HG03521 (cell line): ENCODE results near the gene TTYH1.
"Not testable (repeated sequence)": the region's sequence is repeated elsewhere in the genome, so short reads cannot be mapped to it uniquely, and the experiment has no call there.

Experiments used
- ATAC-seq: cut with Tn5 transposase; IDR thresholded peaks from one replicate; pipeline ENCODE4 v1.9.1; 2021; ENCODE audit warnings: mild to moderate bottlenecking, moderate library complexity; ENCODE audit not compliant: unreplicated experiment

TTYH1 gene

GRCh38 chr19:54436628-54437252 lies 21.5 kb downstream of the TTYH1 start:
- no peak for ATAC-seq

- ATAC-seq = no peak
Observed at GRCh38 chr19:54439174-54439851, 24.0 kb downstream of the TTYH1 start.

- ATAC-seq = no peak
Observed at GRCh38 chr19:54440641-54441040, 25.4 kb downstream of the TTYH1 start.

DNA sequence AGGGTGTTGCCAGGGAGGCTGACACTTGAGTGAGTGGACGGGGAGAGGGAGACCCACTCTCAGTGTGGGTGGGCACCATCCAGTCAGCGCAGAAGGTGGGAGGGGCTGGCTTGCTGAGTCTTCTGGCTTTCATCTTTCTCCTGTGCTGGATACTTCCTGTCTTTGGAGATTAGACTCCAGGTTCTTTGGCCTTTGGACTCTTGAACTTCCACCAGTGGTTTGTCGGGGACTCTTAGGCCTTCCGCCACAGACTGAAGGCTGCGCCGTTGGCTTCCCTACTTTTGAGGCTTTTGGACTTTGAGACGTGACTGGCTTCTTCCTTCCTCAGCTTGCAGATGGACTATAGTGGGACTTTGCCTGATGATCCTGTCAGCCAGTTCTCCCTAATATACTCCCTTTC lies 29.5 kb downstream of the TTYH1 start:
- no peak for ATAC-seq

DNA sequence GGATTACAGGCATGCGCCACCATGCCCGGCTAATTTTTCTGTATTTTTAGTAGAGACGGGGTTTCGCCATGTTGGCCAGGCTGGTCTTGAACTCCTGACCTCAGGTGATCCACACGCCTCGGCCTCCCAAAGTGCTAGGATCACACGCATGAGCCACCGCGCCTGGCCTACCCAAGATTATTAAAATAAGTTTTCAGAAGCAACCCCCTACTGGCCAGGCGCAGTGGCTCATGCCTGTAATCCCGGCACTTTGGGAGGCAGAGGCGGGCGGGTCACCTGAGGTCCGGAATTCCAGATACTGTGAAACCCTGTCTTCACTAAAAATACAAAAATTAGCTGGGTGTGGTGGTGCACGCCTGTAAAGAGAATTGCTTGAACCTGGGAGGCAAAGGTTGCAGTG lies 31.1 kb downstream of the TTYH1 start:
- not testable (repeated sequence) for ATAC-seq

GRCh38 chr19:54448040-54448773 lies 32.9 kb downstream of the TTYH1 start:
- no peak for ATAC-seq

DNA sequence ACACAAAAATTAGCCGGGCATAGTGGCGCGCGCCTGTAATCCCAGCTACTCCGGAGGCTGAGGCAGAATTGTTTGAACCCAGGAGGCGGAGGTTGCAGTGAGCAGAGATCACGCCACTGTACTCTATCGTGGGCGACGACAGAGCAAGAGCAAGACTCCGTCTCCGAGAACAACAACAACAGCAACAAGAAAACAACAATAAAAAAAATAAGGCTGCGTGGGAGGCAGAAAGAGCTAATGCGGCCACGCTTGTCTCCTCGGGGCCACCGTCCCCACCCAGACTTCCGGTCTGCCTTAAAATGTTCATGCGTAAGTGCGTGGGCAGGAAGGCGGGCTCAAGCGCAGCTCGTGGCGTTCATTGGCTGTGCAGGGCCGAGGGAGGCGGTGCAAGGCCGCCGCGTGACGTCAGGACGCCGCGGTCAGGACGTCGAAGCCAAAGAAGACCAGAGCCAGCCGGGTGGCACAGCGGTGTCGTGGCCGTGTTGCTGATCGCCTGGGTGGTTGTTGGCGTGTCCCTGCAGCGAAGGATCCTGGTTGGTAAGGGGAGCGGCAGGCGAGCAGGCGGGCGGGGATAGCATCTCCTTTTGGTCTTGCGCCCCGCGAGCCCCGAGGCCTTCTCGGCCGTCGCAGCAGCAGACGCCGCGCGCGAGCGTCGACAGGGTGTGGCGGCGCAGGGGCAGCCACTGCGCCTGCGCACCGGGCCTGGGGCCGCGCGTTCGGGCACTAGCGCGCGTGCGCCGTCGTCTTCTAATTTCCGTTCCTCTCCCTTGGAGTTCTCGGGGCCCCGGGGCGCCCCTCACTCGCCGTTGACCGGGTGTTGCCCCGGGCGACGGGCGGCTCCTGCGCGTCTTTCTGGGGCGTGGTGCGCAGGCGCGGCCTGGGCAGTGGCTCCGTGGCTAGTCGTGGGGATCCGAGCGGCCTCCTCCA lies 33.8 kb downstream of the TTYH1 start, which contains the start of gene LENG8:
TSS of gene LENG8 (plus strand) at position 426 of the 927 bp plus-strand sequence. CDS start 2,146 bp downstream, outside the sequence.
- ATAC-seq = peak; percentile 88

- no peak for ATAC-seq
Observed at GRCh38 chr19:54449701-54450069, 34.4 kb downstream of the TTYH1 start.

GRCh38 chr19:54451331-54451871 lies 36.1 kb downstream of the TTYH1 start:
- no peak for ATAC-seq

DNA sequence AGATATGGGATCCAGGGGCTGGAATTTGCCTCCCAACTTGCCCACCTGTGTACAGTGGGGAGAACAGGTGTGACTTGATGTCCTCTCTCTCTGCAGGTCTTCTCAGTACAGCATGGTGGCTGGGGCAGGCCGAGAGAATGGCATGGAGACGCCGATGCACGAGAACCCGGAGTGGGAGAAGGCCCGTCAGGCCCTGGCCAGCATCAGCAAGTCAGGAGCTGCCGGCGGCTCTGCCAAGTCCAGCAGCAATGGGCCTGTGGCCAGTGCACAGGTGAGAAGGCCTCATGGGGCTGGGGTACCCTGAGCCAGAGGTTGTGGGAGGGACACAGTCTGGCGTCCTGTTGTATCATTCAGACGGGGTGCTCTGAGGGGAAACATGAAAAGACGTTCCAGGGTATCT lies 36.7 kb downstream of the TTYH1 start:
- ATAC-seq = no peak

GRCh38 chr19:54452626-54453025 lies 37.4 kb downstream of the TTYH1 start:
- no peak for ATAC-seq

DNA sequence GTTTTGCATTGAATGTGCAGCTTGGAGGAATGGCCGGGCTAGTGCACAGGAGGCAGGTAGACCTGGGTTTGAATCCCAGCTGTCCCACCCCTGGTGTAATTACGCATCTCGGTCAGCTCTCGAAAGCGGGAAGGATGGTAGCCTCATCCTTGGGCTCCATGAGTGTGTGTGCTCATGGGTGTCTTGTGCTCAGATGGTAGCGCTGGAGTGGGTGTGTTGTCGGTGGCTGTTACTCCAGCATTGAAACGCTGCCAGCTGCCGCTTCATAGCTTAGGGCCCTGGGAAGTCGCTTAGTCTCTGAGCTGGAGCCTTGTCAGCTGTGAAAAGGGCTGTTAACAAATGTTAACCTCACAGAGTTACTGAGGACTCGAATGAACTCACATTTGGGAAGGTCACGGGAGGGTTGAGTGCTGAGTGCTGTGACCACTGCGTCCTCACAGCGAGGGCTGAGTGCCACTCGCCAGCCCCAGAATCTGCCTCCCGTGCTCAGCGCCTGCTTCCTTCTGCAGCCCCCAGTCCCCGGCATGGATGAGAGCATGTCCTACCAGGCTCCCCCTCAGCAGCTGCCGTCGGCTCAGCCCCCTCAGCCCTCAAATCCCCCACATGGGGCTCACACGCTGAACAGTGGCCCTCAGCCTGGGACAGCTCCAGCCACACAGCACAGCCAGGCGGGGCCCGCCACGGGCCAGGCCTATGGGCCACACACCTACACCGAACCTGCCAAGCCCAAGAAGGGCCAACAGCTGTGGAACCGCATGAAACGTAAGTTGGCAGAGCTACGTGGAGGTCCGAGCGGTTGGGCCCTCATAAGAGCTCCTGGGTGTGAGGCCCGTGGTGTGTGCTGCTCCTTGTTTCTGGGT lies 38.9 kb downstream of the TTYH1 start:
- no peak for ATAC-seq

DNA sequence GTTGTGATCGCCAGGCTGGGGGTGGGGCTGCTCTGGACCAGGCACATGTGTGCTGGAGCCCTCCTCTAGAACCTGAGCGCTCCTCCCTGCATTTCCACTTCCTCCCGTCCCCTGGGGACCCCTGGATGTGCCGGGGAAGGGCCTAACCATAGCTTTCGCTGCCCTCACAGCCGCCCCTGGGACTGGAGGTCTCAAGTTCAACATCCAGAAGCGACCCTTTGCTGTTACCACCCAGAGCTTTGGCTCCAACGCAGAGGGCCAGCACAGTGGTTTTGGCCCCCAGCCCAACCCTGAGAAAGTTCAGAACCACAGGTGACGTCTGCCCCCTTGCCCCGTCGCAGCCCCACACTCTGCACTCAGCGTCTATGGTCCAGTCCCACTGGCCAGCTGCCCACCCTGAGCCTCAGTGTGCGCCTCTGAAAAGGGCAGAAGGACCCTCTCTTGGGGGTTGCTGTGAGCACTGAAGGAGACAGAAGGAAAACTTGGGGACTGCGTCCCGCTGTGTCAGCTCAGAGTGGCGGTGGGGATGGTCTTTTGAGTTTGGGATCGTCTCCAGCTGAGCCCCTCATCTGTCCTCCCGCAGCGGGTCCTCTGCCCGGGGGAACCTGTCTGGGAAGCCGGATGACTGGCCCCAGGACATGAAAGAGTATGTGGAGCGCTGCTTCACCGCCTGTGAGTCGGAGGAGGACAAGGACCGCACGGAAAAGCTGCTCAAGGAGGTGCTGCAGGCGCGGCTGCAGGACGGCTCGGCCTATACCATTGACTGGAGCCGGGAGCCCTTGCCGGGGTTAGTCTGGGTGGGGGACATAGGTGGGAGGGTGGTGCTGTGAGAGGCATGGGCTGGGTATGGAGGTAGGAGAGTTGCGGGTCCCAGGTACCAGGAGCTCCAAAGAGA lies 39.8 kb downstream of the TTYH1 start:
- ATAC-seq = no peak

- no peak for ATAC-seq
Observed at GRCh38 chr19:54455786-54456422, 40.6 kb downstream of the TTYH1 start.

DNA sequence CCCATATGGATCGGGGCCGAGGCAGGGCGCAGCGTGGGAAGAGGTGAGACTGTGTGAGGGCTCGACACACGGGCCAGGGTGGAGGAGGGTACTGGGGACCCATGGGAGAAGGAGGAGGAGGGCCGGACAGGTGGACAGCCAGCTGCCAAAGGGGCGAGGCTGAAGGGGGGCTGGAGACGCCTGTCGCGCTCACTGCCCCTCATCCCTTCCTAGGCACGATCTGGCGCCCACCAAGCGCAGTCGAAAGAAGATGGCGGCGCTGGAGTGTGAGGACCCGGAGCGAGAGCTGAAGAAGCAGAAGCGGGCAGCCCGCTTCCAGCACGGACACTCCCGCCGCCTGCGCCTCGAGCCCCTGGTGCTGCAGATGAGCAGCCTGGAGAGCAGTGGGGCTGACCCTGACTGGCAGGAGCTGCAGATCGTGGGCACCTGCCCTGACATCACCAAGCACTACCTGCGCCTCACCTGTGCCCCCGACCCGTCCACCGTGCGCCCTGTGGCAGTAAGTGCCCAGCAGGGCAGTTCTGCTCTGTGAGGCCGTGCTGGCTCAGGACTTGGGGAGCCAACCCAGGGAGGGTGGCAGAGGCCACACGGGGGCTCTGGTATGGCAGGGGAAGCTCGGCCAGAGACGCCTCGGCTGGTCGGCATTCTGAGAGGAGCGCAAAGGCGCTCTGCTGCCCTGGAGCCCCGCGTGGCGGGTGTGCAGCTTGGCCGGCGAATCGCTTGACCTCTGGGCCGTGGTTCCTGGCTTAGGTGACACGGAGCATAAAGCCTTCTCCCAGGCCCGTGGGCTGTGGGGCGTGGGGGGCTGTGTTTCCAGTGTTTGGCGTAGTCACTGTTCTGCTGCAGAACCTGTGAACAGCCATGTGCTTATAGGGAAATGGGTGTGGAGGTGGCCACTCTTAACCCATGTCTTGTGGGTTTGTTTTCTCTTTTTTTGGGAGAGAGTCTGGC lies 41.4 kb downstream of the TTYH1 start:
- no peak for ATAC-seq

DNA sequence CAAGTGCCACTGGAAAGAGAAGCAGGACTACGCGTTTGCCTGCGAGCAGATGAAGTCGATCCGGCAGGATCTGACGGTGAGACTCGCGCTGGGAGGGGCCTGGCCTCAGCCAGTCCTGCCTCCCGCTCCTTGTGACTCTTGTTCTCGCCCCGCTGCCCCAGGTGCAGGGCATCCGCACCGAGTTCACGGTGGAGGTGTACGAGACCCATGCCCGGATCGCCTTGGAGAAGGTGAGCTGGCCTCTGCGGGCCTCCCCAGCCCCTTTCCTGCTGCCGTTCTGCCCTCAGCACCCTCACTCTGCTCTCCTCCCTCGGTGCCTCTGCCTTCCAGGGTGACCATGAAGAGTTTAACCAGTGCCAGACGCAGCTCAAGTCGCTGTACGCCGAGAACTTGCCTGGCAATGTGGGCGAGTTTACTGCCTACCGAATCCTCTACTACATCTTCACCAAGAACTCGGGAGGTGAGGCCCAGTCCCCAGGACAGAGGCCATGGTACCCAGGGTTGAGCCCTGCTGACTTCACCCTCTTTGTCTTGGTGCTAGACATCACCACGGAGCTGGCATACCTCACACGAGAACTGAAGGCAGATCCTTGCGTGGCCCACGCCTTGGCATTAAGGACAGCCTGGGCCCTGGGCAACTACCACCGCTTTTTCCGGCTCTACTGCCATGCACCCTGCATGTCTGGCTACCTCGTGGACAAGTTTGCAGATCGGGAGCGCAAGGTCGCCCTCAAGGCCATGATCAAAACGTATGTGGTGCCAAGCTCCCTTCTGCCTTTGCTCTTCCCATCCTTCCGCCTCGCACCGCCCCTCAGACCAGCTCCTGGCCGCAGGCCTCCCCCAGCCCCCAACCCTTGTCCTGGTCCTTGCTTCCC lies 42.7 kb downstream of the TTYH1 start:
- ATAC-seq = no peak
